HCEC 1CT (cell line): ENCODE results near the gene NSUN5.
"Not testable (repeated sequence)": the region's sequence is repeated elsewhere in the genome, so short reads cannot be mapped to it uniquely, and the experiment has no call there.

ENCODE experiments used
- DNase-seq: peaks from one replicate; pipeline ENCODE4 v3.0.0-alpha.2; 2017

Gene NSUN5

GRCh38 chr7:73267813-73268212, 40.8 kb downstream of the NSUN5 start:
- DNase-seq, result not testable (repeated sequence)

- not testable (repeated sequence) for DNase-seq
Observed at GRCh38 chr7:73266719-73267368, 41.8 kb downstream of the NSUN5 start.

- DNase-seq, result not testable (repeated sequence)
Observed at GRCh38 chr7:73262416-73262815, 46.2 kb downstream of the NSUN5 start.
